Psoas muscle (tissue), 8 donors: ENCODE measurements around the gene CD180. TPM values are rescaled to one million over a fixed set of nuclear protein-coding genes. Genes with fewer than 3 reads are reported as not detected.

ENCODE experiments used
- ATAC-seq, 4 donors: fragments of 200-7000 bp; cut with Tn5 transposase; one replicate each; pipeline ENCODE4 v1.9.1; 2020; ENCODE audit warnings: moderate library complexity in 3 of 4, mild to moderate bottlenecking in 2 of 4
- DNase-seq, 2 donors: peaks; one replicate each; pipeline ENCODE4 v3.0.0-alpha.2; 2020
- H3K27ac ChIP-seq: fragments of 200-600 bp; one replicate; pipeline ENCODE4 v1.8.0; 2022
- H3K27me3 ChIP-seq, 3 donors: fragments of 200-600 bp in 1 of 3; one replicate each; pipeline versions ENCODE4 v1.6.1 to v1.8.0; 2013 to 2022; ENCODE audit warnings: low read length in 2 of 3, mild to moderate bottlenecking in 2 of 3, moderate library complexity in 1 of 3; ENCODE audit not compliant: insufficient read depth in 3 of 3
- H3K36me3 ChIP-seq, 2 donors: fragments of 200-600 bp in 1 of 2; one replicate each; pipeline versions ENCODE4 v1.6.1 to v1.8.0; 2013 to 2022; ENCODE audit warnings: low read depth in 1 of 2, mild to moderate bottlenecking in 1 of 2, moderate library complexity in 1 of 2; ENCODE audit not compliant: insufficient read depth in 1 of 2
- H3K4me1 ChIP-seq: fragments of 200-600 bp; one replicate; pipeline ENCODE4 v1.8.0; 2022
- H3K4me3 ChIP-seq: fragments of 200-600 bp; one replicate; pipeline ENCODE4 v1.8.0; 2022; ENCODE audit warnings: mild to moderate bottlenecking
- H3K9me3 ChIP-seq: fragments of 200-600 bp; one replicate; pipeline ENCODE4 v1.8.0; 2022
- WGBS, 3 donors: extraction: QIAGEN DNeasy Blood & Tissue Kit; methylation state at CpG; one replicate each; pipeline versions ENCODE4 v1.1.6 to v1.1.7; 2013; 5-methylcytosine and 5-hydroxymethylcytosine counted together
- intact Hi-C, 2 donors: fragments of 100-400 bp; cut with DNase I; formaldehyde crosslinking; loops; one replicate each; pipeline versions ENCODE4 v1.11.0 to v1.14.2; 2022
- polyA plus RNA-seq, 3 donors: library from polyadenylated mRNA; stranded (reverse); fragments of 200-250 nt; gene quantifications; one replicate each; pipeline ENCODE4 v1.2.3, GENCODE V29; 2013
- total RNA-seq, 4 donors: library from RNA; stranded (reverse); fragmentation: NEBNext Ultra II Directional in 2 of 4; extraction: Animal tissue kit (Norgen Biotek cat#: 25700) in 2 of 4; gene quantifications; one replicate each; pipeline versions ENCODE4 v1.2.1 to v1.2.4, GENCODE V29; 2021 to 2023
- TF ChIP-seq, protein P1 (sequence below): fragments of 200-600 bp; IDR thresholded peaks from one replicate; pipeline ENCODE4 v1.8.0; 2022; ENCODE audit warnings: antibody characterized with exemption
- donor health status: healthy with polysubstance abuse.
- donor health status: DM: no; HTN: no; CAD: no; lungs with moderate emphysema.
- donor health status: Bipolar disorder and iron deficiency.
- donor health status: healthy.
- donor health status: DM: yes; HTN: yes; CAD: no.
- donor health status: DM: no; HTN: no; CAD: no.
- donor health status: DM: no; HTN: no; CAD: no.
- donor health status: DM: yes; HTN: yes; CAD: no.

CD180 gene
- total and polyA plus RNA-seq, 7 donors = 0.06 to 0.74 (median 0.24) TPM

DNA sequence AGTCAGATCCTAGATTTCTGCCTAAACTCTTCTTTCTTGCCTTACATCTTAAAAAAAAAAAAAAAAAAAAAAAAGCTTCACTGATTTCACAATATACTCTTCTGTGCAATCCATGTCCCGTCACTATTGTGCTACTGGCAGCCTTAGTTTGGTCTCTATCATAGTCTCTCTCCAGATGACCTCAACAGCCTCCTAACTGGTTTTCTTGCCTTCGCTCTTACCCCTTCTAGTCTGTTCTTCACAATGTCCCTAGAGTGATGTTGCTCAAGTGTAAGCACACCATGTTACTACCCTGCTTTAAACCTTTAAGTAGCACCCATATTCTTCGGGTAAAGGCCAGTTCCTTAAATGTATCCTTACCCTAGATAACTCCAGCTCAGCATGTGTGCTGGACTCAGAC lies 25.8 kb downstream of the CD180 start:
- intact Hi-C loops = no loop called here
- TF ChIP-seq, protein P1, sequence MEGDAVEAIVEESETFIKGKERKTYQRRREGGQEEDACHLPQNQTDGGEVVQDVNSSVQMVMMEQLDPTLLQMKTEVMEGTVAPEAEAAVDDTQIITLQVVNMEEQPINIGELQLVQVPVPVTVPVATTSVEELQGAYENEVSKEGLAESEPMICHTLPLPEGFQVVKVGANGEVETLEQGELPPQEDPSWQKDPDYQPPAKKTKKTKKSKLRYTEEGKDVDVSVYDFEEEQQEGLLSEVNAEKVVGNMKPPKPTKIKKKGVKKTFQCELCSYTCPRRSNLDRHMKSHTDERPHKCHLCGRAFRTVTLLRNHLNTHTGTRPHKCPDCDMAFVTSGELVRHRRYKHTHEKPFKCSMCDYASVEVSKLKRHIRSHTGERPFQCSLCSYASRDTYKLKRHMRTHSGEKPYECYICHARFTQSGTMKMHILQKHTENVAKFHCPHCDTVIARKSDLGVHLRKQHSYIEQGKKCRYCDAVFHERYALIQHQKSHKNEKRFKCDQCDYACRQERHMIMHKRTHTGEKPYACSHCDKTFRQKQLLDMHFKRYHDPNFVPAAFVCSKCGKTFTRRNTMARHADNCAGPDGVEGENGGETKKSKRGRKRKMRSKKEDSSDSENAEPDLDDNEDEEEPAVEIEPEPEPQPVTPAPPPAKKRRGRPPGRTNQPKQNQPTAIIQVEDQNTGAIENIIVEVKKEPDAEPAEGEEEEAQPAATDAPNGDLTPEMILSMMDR = no peak

DNA sequence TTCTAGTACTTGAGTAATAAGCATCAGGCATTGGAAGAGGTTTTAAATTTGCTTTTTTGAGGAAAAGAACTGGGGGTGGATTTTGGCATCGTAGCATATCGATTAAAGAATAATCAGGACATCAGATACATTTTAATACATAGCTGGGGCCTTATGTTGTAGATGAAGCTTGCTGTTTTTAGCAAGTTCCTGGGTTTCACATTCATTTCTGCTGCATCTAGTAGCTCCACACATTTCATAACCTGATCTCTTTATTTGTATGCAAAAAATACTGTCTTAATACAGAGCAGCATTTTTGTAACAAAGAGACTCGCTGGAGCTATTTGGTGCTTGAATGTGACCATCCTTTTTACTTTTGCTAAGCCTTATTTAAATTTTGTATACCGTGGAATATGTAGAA lies 28.5 kb downstream of the CD180 start:
- WGBS, 3 donors = 96 to 100% (median 97%) methylated on average over 4 of the region's 4 CpGs
- intact Hi-C loops = no loop called here

More for the DNA sequence above, 25.8 kb downstream of the CD180 start:
- H3K27me3 ChIP-seq = no peaks in the 10 kb centered on the region
- no peaks in the 10 kb centered on the region for H3K9me3 ChIP-seq
- DNase-seq = no peak
- H3K36me3 ChIP-seq = peaks cover 4 to 46% of the 10 kb centered on the region in 2 donors
- H3K27ac ChIP-seq = no peak overlapping the region
- peak in 3 of 4 donors; percentile 31 to 51 (median 49) for ATAC-seq
- no peak overlapping the region for H3K4me3 ChIP-seq
- H3K4me1 ChIP-seq = no peaks in the 10 kb centered on the region
- 88 to 96% (median 95%) methylated on average over 3 of the region's 3 CpGs for WGBS, 3 donors

DNA sequence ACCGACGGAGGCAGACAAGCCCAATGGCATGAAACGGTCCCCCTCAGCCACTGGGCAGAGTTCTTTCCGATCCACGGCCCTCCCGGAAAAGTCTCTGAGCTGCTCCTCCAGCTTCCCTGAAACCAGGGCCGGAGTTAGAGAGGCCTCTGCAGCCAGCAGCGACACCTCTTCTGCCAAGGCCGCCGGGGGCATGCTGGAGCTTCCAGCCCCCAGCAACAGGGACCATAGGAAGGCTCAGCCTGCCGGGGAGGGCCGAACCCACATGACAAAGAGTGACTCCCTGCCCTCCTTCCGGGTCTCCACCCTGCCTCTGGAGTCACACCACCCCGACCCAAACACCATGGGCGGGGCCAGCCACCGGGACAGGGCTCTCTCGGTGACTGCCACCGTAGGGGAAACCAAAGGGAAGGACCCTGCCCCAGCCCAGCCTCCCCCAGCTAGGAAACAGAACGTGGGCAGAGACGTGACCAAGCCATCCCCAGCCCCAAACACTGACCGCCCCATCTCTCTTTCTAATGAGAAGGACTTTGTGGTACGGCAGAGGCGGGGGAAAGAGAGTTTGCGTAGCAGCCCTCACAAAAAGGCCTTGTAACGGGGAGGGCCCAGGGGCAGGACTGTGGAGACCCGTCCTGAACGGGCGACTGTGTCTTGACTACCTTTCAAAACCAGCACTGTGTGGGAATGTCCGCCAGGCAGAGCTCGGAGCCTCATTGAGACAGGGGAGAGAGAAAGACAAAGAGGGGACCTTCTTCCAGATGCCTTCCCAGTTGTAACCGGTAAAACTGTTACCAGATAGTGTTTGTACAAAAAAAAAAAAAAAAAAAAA lies 29.9 kb downstream of the CD180 start:
- Histone ChIP-seq H3K27me3 (no peaks in the 10 kb centered on the region), H3K36me3 (peaks cover 6 to 87% of the 10 kb centered on the region in 2 donors), H3K9me3 (no peaks in the 10 kb centered on the region), H3K4me3 (peak overlapping the region; percentile 46), H3K4me1 (no peaks in the 10 kb centered on the region), H3K27ac (peak overlapping the region; percentile 61)
- 61 to 72% (median 64%) methylated on average over 27 to 31 of the region's 31 CpGs for WGBS, 3 donors
- TF ChIP-seq, protein P1 = no peak
- ATAC-seq (peak; percentile 15 to 69 (median 44)), DNase-seq (peak; percentile 66 to 70)
- intact Hi-C loops = loop anchor here in 1 of 2 donors (2.0 kb wide), 1 partner anchor 42 kb away; no protein-coding TSS in a partner anchor

More for the DNA sequence above, 28.5 kb downstream of the CD180 start:
- H3K27ac ChIP-seq = no peak overlapping the region
- H3K27me3 ChIP-seq = no peaks in the 10 kb centered on the region
- ATAC-seq (no peak), DNase-seq (no peak)
- H3K4me3 ChIP-seq = no peak overlapping the region
- no peaks in the 10 kb centered on the region for H3K9me3 ChIP-seq
- peaks cover 6 to 73% of the 10 kb centered on the region in 2 donors for H3K36me3 ChIP-seq
- TF ChIP-seq, protein P1 = no peak
- H3K4me1 ChIP-seq = no peaks in the 10 kb centered on the region

DNA sequence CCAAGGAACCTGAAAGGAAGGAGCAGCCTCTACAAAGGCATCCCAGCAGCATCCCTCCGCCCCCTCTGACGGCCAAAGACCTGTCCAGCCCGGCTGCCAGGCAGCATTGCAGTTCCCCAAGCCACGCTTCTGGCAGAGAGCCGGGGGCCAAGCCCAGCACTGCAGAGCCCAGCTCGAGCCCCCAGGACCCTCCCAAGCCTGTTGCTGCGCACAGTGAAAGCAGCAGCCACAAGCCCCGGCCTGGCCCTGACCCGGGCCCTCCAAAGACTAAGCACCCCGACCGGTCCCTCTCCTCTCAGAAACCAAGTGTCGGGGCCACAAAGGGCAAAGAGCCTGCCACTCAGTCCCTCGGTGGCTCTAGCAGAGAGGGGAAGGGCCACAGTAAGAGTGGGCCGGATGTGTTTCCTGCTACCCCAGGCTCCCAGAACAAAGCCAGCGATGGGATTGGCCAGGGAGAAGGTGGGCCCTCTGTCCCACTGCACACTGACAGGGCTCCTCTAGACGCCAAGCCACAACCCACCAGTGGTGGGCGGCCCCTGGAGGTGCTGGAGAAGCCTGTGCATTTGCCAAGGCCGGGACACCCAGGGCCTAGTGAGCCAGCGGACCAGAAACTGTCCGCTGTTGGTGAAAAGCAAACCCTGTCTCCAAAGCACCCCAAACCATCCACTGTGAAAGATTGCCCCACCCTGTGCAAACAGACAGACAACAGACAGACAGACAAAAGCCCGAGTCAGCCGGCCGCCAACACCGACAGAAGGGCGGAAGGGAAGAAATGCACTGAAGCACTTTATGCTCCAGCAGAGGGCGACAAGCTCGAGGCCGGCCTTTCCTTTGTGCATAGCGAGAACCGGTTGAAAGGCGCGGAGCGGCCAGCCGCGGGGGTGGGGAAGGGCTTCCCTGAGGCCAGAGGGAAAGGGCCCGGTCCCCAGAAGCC lies 30.8 kb downstream of the CD180 start:
- Histone ChIP-seq H3K9me3 (no peaks in the 10 kb centered on the region), H3K27me3 (no peaks in the 10 kb centered on the region), H3K27ac (peak overlapping the region; percentile 61), H3K4me3 (peak overlapping the region; percentile 46), H3K36me3 (peaks cover 6 to 92% of the 10 kb centered on the region in 2 donors), H3K4me1 (no peaks in the 10 kb centered on the region)
- intact Hi-C loops = loop anchor here in 1 of 2 donors (2.0 kb wide), 1 partner anchor 43 kb away; no protein-coding TSS in a partner anchor
- WGBS, 3 donors = 56 to 58% (median 58%) methylated on average over 33 to 36 of the region's 36 CpGs
- ATAC-seq (peak; percentile 56 to 93 (median 82)), DNase-seq (peak; percentile 86 to 90)
- TF ChIP-seq, protein P1 = peak; percentile 52
